ENCODE results near the gene INPP5E. TPM values are rescaled to one million over a fixed set of nuclear protein-coding genes. Genes with fewer than 3 reads are reported as not detected.

INPP5E gene
- polyA plus RNA-seq, 2 of the 4 experiments (the other 2 are of a cell fraction) = 5.2 to 11.2 TPM

DNA sequence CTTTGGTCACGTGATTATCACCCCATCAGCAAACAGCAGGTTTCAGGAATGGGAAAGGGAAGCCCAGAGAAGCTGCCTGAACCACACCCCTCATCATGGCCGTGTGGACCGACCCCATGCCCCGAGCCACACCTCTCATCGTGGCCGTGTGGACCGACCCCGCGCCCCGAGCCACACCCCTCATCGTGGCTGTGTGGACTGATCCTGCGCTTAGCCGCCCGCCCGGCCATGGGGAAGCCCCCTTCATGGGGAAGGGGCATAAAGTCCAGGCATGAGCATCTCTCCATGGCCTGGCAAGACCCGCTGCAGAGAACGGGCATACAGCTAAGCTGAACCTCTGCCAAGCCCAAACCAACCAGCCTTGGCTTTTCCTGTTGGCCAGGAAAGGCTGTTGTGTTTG is 46.1 kb downstream of the INPP5E start:
- FAIRE-seq (no peak), ATAC-seq (no peak)
- POLR2A ChIA-PET = no interaction called here

DNA sequence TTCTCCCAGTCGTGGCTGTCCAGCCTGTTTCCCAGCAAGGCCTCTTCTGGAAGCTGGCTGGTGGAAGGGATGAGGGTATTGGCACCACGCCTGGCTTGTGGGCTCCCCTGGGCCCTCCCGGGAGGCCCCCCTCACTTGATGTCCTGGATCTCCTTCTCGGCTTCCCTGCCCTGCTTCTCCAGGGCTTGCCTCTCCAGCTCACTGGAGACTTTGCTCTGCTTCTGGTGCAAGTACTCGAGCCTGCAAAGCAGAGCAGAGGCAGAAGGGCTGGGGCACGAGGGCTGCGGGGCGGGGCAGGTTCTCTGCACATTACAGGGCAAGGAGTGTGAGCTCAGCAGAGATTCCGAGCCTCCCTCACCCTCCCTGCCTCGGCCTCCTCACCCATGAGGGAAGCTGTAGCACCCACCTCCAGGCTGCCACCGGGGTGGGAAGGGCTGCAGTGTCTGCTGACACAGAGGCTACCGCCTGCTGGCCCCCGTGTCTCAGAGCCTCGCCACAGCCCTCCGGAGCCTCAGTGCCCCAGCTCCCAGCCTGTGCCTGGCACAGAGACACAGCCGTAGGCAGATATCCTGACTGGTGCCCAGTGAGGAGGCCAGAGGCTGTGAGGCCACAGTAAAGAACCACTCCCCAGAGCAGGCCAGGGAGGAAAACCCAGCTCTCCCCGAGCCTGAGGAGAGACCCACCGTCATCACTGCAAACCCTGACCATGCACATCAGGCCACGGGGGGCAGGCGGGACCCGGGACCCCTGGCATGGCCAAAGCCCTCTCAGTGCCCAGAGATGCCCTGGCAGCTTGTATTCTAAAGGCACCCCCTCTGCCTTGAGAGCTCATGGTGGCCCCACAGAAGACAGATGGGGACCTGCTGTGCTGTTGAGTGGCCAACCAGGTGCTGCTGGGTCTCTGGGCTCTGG is 46.9 kb downstream of the INPP5E start:
- DNase-seq (ENCODE audit: low read depth in 1 of 2, low spot score in 1 of 2) (no peak), ATAC-seq (peak in 1 of 2 experiments; percentile 28; a peak in 3 of 6 replicates), FAIRE-seq (no peak)
- WGBS (ENCODE audit: missing lambda C conversion rate) = 90% methylated on average over 20 of the region's 21 CpGs
- H3K27ac ChIP-seq = no peak overlapping the region
- no peak overlapping the region for H3K4me2 ChIP-seq
- H3K4me1 ChIP-seq = no peaks in the 10 kb centered on the region
- TF ChIP-seq HOXB5 (CRISPR knock-in tag; IDR thresholded peaks at IDR 0.05) = no peak
- no peak for TF ChIP-seq POLR2AphosphoS2 (conservative IDR thresholded peaks at IDR 0.05; ENCODE audit: low read length)
- TF ChIP-seq CBX8 (IDR thresholded peaks at IDR 0.05) = no peak
- TF ChIP-seq FOSL2 (IDR thresholded peaks at IDR 0.05) = no peak
- TF ChIP-seq FOSL2 (CRISPR knock-in tag; IDR thresholded peaks at IDR 0.05) = no peak
- TF ChIP-seq TP53 (CRISPR knock-in tag; IDR thresholded peaks at IDR 0.05) = no peak
- H3K4me3 ChIP-seq = no peak overlapping the region
- no peaks in the 10 kb centered on the region for H3K9me3 ChIP-seq
- ChIA-PET POLR2A (interaction anchor here (0.8 to 1.5 kb wide), 2 partner anchors 8 to 30 kb away, joined by 3 to 5 read pairs; no protein-coding TSS in a partner anchor), CTCF (interaction anchor here (0.9 to 4.5 kb wide), 15 partner anchors 8 to 426 kb away, joined by 3 to 29 read pairs (median 3); partner anchors contain the start of genes DNLZ, ENTR1, PMPCA and SNAPC4)

More for the DNA sequence above, 46.1 kb downstream of the INPP5E start:
- TF ChIP-seq SREBF2 (IDR thresholded peaks at IDR 0.05) (no peak), JUN (IDR thresholded peaks at IDR 0.05) (0 out of 5 replicates have a peak, but pooled peaks of 1 of the 2 experiments have one; percentile 4)
- no peak overlapping the region for H3K27ac ChIP-seq
- 88% methylated on average over 15 of the region's 17 CpGs for WGBS (ENCODE audit: missing lambda C conversion rate)
- H3K4me1 ChIP-seq = peaks cover 4% of the 10 kb centered on the region; the same call in 2 of the 3 replicates
- no peaks in the 10 kb centered on the region for H3K9me3 ChIP-seq
- CTCF ChIA-PET = interaction anchor here (1.0 to 8.9 kb wide), 10 partner anchors 8 to 426 kb away, joined by 3 to 100 read pairs (median 3); partner anchors contain the start of genes DNLZ, ENTR1, PMPCA and SNAPC4
- DNase-seq (ENCODE audit: low read depth in 1 of 2, low spot score in 1 of 2) = no peak
- H3K4me3 ChIP-seq = no peak overlapping the region
- no peak overlapping the region for H3K4me2 ChIP-seq

DNA sequence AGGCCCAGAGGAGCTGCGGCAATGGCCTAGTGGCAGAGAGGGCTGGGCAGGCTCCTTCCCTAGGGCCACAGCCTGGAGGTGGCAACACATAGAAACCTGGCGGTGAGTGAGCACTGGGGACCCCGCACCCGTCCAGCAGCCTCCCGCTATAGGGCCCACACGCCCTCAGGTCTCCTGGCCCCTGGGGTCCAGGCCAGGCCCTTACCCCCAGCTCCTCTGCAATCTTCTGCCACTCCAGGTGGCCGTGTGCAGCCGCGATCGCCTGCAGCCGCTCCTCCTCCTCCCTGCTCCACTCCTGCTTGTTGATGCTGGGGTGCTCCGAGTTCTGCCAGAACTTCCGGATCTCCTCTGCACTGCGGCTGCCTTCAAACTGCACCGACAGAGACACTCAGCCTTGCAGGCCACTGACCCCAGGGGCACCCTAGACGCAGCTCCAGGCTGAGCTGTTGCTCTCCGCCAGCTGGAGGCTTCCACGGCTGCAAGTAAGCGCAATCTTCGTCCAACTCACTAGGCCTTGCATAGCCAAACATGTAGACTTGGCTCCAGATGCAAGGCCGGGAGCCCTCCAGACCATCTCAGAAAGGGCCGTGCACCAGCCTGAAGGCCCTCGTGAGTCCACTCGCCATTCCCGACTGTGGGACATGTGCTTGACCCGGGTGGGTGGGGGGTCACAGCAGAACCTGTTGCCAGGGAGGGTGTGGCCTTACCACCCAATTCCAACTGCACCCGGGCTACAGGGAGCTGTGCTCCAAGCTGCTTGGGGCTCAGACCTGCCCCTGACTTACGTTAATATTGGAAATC is 47.7 kb downstream of the INPP5E start:
- Histone ChIP-seq H3K4me3 (no peak overlapping the region), H3K9me3 (no peaks in the 10 kb centered on the region), H3K4me1 (no peaks in the 10 kb centered on the region), H3K4me2 (no peak overlapping the region), H3K27ac (no peak overlapping the region)
- DNase-seq (ENCODE audit: low read depth in 1 of 2, low spot score in 1 of 2) = no peak
- peak in 1 of 2 experiments; percentile 25; a peak in 2 of 6 replicates for ATAC-seq
- TF ChIP-seq ZSCAN20 (CRISPR knock-in tag; IDR thresholded peaks at IDR 0.05) (no peak), HEYL (CRISPR knock-in tag; IDR thresholded peaks at IDR 0.05) (no peak), KDM5A (IDR thresholded peaks at IDR 0.05) (no peak), HOXB5 (CRISPR knock-in tag; IDR thresholded peaks at IDR 0.05) (no peak), BHLHE40 (IDR thresholded peaks at IDR 0.05; ENCODE audit: low read depth, low read length) (no peak), NFE2L2 (conservative IDR thresholded peaks at IDR 0.05; ENCODE audit: low read length) (no peak), EHF (CRISPR knock-in tag; IDR thresholded peaks at IDR 0.05) (no peak), RNF2 (IDR thresholded peaks at IDR 0.05; ENCODE audit: borderline replicate concordance, low read depth) (no peak), SREBF2 (IDR thresholded peaks at IDR 0.05) (no peak), RFX5 (IDR thresholded peaks at IDR 0.05) (no peak), ZNF302 (CRISPR knock-in tag; IDR thresholded peaks at IDR 0.05) (no peak), FOSL2 (IDR thresholded peaks at IDR 0.05) (no peak), FOSL2 (CRISPR knock-in tag; IDR thresholded peaks at IDR 0.05) (no peak), TFCP2L1 (CRISPR knock-in tag; IDR thresholded peaks at IDR 0.05) (no peak), MYC (IDR thresholded peaks at IDR 0.05; ENCODE audit: borderline replicate concordance, low read length) (no peak)
- TF ChIP-seq, protein P1, sequence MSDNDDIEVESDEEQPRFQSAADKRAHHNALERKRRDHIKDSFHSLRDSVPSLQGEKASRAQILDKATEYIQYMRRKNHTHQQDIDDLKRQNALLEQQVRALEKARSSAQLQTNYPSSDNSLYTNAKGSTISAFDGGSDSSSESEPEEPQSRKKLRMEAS (IDR thresholded peaks at IDR 0.05) = no peak
- ChIA-PET POLR2A (interaction anchor here (0.8 to 1.5 kb wide), 2 partner anchors 9 to 29 kb away, joined by 3 to 5 read pairs; no protein-coding TSS in a partner anchor), CTCF (interaction anchor here (0.7 to 4.5 kb wide), 13 partner anchors 9 to 253 kb away, joined by 3 to 29 read pairs (median 4); partner anchors contain the start of genes DNLZ and SNAPC4)
- 94% methylated on average over 27 of the region's 28 CpGs for WGBS (ENCODE audit: missing lambda C conversion rate)
- no peak for FAIRE-seq
